ENCODE results near the gene LY9. TPM values are rescaled to one million over a fixed set of nuclear protein-coding genes. Genes with fewer than 3 reads are reported as not detected.

LY9 gene
- polyA plus RNA-seq, 1 of the 3 experiments (the other 2 are of a cell fraction) = not detected

DNA sequence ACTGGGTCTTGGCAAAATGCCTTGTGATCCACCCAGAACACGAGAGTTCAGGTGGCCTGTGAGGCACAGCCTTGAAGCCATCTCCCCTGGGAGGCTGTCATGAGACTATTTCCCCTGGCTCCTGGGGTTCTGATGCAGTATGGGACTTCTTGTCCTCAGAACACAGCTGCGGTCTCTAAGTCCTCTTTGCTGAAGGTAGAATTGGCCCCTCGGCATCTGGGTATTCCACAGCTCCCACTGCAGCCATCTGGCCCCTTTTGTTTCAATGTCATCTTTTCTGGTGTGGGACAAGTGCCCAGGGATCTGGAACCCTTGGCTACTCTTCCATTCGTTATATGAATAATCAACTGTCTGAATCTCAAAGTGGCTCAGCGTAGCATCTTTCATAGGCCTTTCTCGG is 17.0 kb upstream of the LY9 start:
- Histone ChIP-seq H3K4me2 (no peak overlapping the region), H3F3A (replicated peaks; ENCODE audit: insufficient read depth) (no peaks in the 10 kb centered on the region), H3K4me1 (ENCODE audit: control insufficient read depth in 1 of 2, insufficient read depth in 2 of 2, low read depth in 1 of 2, low read length in 1 of 2) (no peaks in the 10 kb centered on the region), H4K20me1 (ENCODE audit: insufficient read depth) (no peaks in the 10 kb centered on the region), H3K27me3 (ENCODE audit: insufficient read depth) (peaks cover 2% of the 10 kb centered on the region; the same call in 1 of the 2 replicates), H3K9me3 (no peaks in the 10 kb centered on the region), H3K4me3 (ENCODE audit: low read depth in 2 of 2, low read length in 1 of 2) (no peak overlapping the region), H2AFZ (ENCODE audit: low read depth) (no peak overlapping the region), H3K9me2 (no peaks in the 10 kb centered on the region), H3K9ac (no peak overlapping the region), H3K79me2 (ENCODE audit: insufficient read depth) (no peaks in the 10 kb centered on the region), H3K36me3 (replicated peaks in 1 of 2; ENCODE audit: control insufficient read depth in 1 of 2, insufficient read depth in 2 of 2, low read length in 1 of 2) (no peaks in the 10 kb centered on the region), H3K27ac (ENCODE audit: low read depth in 2 of 2, low read length in 1 of 2) (no peak overlapping the region)
- no peak for TF ChIP-seq RFX5 (IDR thresholded peaks at IDR 0.05; ENCODE audit: low read length)
- TF ChIP-seq, protein P1, sequence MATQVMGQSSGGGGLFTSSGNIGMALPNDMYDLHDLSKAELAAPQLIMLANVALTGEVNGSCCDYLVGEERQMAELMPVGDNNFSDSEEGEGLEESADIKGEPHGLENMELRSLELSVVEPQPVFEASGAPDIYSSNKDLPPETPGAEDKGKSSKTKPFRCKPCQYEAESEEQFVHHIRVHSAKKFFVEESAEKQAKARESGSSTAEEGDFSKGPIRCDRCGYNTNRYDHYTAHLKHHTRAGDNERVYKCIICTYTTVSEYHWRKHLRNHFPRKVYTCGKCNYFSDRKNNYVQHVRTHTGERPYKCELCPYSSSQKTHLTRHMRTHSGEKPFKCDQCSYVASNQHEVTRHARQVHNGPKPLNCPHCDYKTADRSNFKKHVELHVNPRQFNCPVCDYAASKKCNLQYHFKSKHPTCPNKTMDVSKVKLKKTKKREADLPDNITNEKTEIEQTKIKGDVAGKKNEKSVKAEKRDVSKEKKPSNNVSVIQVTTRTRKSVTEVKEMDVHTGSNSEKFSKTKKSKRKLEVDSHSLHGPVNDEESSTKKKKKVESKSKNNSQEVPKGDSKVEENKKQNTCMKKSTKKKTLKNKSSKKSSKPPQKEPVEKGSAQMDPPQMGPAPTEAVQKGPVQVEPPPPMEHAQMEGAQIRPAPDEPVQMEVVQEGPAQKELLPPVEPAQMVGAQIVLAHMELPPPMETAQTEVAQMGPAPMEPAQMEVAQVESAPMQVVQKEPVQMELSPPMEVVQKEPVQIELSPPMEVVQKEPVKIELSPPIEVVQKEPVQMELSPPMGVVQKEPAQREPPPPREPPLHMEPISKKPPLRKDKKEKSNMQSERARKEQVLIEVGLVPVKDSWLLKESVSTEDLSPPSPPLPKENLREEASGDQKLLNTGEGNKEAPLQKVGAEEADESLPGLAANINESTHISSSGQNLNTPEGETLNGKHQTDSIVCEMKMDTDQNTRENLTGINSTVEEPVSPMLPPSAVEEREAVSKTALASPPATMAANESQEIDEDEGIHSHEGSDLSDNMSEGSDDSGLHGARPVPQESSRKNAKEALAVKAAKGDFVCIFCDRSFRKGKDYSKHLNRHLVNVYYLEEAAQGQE (IDR thresholded peaks at IDR 0.05; ENCODE audit: low read depth, low read length) = no peak
- no peak for TF ChIP-seq FOXJ3 (CRISPR knock-in tag; IDR thresholded peaks at IDR 0.05)
- no peak for TF ChIP-seq PBX3 (IDR thresholded peaks at IDR 0.05)
- TF ChIP-seq MEF2A (IDR thresholded peaks at IDR 0.05; ENCODE audit: borderline replicate concordance, low read depth) = no peak
- no peak for TF ChIP-seq RAD21 (IDR thresholded peaks at IDR 0.05; ENCODE audit: low read length)
- TF ChIP-seq SIN3A (IDR thresholded peaks at IDR 0.05; ENCODE audit: borderline replicate concordance, low read depth, low read length) = no peak
- no peak for TF ChIP-seq POLR2AphosphoS5 (IDR thresholded peaks at IDR 0.05; ENCODE audit: low read depth, low read length)
- TF ChIP-seq FOSL2 (IDR thresholded peaks at IDR 0.05; ENCODE audit: borderline replicate concordance, low read depth) = no peak
- TF ChIP-seq GATA2 (CRISPR knock-in tag; IDR thresholded peaks at IDR 0.05) = no peak
- TF ChIP-seq RCOR1 (IDR thresholded peaks at IDR 0.05; ENCODE audit: low read length) = no peak
- no peak for TF ChIP-seq CTCF (IDR thresholded peaks at IDR 0.05)
- TF ChIP-seq FOXM1 (IDR thresholded peaks at IDR 0.05; ENCODE audit: low read depth) = no peak
- no peak for TF ChIP-seq EZH2phosphoT487 (IDR thresholded peaks at IDR 0.05; ENCODE audit: borderline replicate concordance, low read depth)
- TF ChIP-seq YY1 (IDR thresholded peaks at IDR 0.05; ENCODE audit: low read depth) = no peak
- TF ChIP-seq GABPA (IDR thresholded peaks at IDR 0.05; ENCODE audit: low read depth) = no peak
- no peak for TF ChIP-seq ELF1 (IDR thresholded peaks at IDR 0.05)
- TF ChIP-seq CHD2 (IDR thresholded peaks at IDR 0.05; ENCODE audit: low read length, partially characterized antibody) = no peak
- TF ChIP-seq, protein P2, sequence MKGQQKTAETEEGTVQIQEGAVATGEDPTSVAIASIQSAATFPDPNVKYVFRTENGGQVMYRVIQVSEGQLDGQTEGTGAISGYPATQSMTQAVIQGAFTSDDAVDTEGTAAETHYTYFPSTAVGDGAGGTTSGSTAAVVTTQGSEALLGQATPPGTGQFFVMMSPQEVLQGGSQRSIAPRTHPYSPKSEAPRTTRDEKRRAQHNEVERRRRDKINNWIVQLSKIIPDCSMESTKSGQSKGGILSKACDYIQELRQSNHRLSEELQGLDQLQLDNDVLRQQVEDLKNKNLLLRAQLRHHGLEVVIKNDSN (IDR thresholded peaks at IDR 0.05; ENCODE audit: borderline replicate concordance, low read depth) = no peak
- TF ChIP-seq SMC3 (IDR thresholded peaks at IDR 0.05; ENCODE audit: low read depth, low read length) = no peak
- CTCF ChIA-PET = no interaction called here
- POLR2A ChIA-PET = no interaction called here
- no peak for DNase-seq
- 17% methylated on average over 6 of the region's 6 CpGs for WGBS (ENCODE audit: low lambda C conversion rate)

Measured in SK-N-SH (cell line).